Stimulated activated CD8-positive, alpha-beta memory T cell treated with anti-CD3 and anti-CD28 coated beads, Interleukin-7, amount 100 ng/mL, for 48 hours (primary cell): ENCODE data around the gene ACTR1B.
"Not testable (repeated sequence)": the region's sequence is repeated elsewhere in the genome, so short reads cannot be mapped to it uniquely, and the experiment has no call there.

Experiments
- DNase-seq, 2 donors: peaks; one replicate each; pipeline ENCODE4 v3.0.0-alpha.2; 2020; ENCODE audit warnings: low read depth in 1 of 2; ENCODE audit errors: extremely low read depth in 1 of 2

ACTR1B gene

GRCh38 chr2:97618939-97619827, 44.7 kb downstream of the ACTR1B start:
- not testable (repeated sequence) for DNase-seq

- DNase-seq = no peak
Measured at GRCh38 chr2:97617911-97618310, 45.9 kb downstream of the ACTR1B start.

- not testable (repeated sequence) for DNase-seq
Measured at GRCh38 chr2:97615746-97616145, 48.1 kb downstream of the ACTR1B start.

- DNase-seq = not testable (repeated sequence)
Measured at GRCh38 chr2:97611895-97612294, 51.9 kb downstream of the ACTR1B start.

- not testable (repeated sequence) for DNase-seq
Measured at GRCh38 chr2:97608745-97609144, 55.1 kb downstream of the ACTR1B start.
